Germinal center (tissue), 1 donor: ENCODE results near the gene IRX1.

ENCODE experiments used
- DNase-seq: peaks from one replicate; pipeline ENCODE4 v3.0.0; 2012; ENCODE audit warnings: mixed read lengths, low spot score

The IRX1 gene

GRCh38 chr5:3650868-3651267 is 55.2 kb downstream of the IRX1 start:
- DNase-seq, result no peak
